ENCODE measurements around the gene OR14J1. TPM values are rescaled to one million over a fixed set of nuclear protein-coding genes. Genes with fewer than 3 reads are reported as not detected.

OR14J1 gene
- not detected in 2 replicates for total RNA-seq

GRCh38 chr6:29301316-29301715 is at the start of gene OR14J1:
Gene OR14J1, plus strand, starts transcription at chr6:29301701. Its CDS starts 4,989 bp downstream, at chr6:29306690.

Other genes starting within 250 kb of the OR14J1 start
- not detected in 2 replicates for gene OR2B3, start 214.4 kb upstream of the OR14J1 start, total RNA-seq
- not detected in 2 replicates for gene OR2J1, start 202.2 kb upstream of the OR14J1 start, total RNA-seq
- gene OR2J3, start 193.6 kb upstream of the OR14J1 start, total RNA-seq, result not detected in 2 replicates
- not detected in 2 replicates for gene OR2J2, start 130.8 kb upstream of the OR14J1 start, total RNA-seq
- not detected in 2 replicates for gene OR5V1, start 67.2 kb downstream of the OR14J1 start, total RNA-seq
- gene OR12D3, start 73.6 kb downstream of the OR14J1 start, total RNA-seq, result not detected in 2 replicates
- gene OR12D2, start 93.9 kb downstream of the OR14J1 start, total RNA-seq, result not detected in 2 replicates
- not detected in 2 replicates for gene OR12D1, start 113.2 kb downstream of the OR14J1 start, total RNA-seq
- gene OR10C1, start 137.6 kb downstream of the OR14J1 start, total RNA-seq, result not detected in 2 replicates
- gene OR11A1, start 155.4 kb downstream of the OR14J1 start, total RNA-seq, result not detected in 2 replicates
- not detected in 2 replicates for gene OR2H1, start 155.5 kb downstream of the OR14J1 start, total RNA-seq
- not detected in 2 replicates for gene MAS1L, start 186.3 kb downstream of the OR14J1 start, total RNA-seq